Neural progenitor cell (in vitro differentiated cells): ENCODE results near the gene ANKRD22. TPM values are rescaled to one million over a fixed set of nuclear protein-coding genes. Genes with fewer than 3 reads are reported as not detected.

Source experiments
- DNase-seq: peaks from one replicate; pipeline ENCODE4 v3.0.0-alpha.2; 2016; ENCODE audit warnings: low spot score
- H2AFZ ChIP-seq: fragments of 200-600 bp; sonication (generic); replicated peaks from 2 replicates; pipeline ENCODE4 v1.6.1; 2016; ENCODE audit warnings: antibody characterized with exemption
- H3F3A ChIP-seq: fragments of 200-600 bp; sonication (generic); 2 replicates; pipeline ENCODE4 v1.6.1; 2016; ENCODE audit warnings: antibody characterized with exemption, low read depth
- H3K27ac ChIP-seq: fragments of 200-600 bp; sonication (generic); 2 replicates; pipeline ENCODE4 v1.5.1; 2016; ENCODE audit warnings: mild to moderate bottlenecking
- H3K27me3 ChIP-seq: fragments of 200-600 bp; sonication (generic); 2 replicates; pipeline ENCODE4 v1.6.1; 2016; ENCODE audit warnings: mild to moderate bottlenecking, moderate library complexity
- H3K36me3 ChIP-seq: fragments of 200-600 bp; sonication (generic); 2 replicates; pipeline ENCODE4 v1.5.1; 2016
- H3K4me1 ChIP-seq: fragments of 200-600 bp; sonication (generic); 2 replicates; pipeline ENCODE4 v1.6.1; 2016; ENCODE audit warnings: mixed run types
- H3K4me2 ChIP-seq: fragments of 200-600 bp; sonication (generic); 2 replicates; pipeline ENCODE4 v1.6.1; 2016
- H3K4me3 ChIP-seq: fragments of 200-600 bp; sonication (generic); 2 replicates; pipeline ENCODE4 v1.5.1; 2016
- H3K79me2 ChIP-seq: fragments of 200-600 bp; sonication (generic); 2 replicates; pipeline ENCODE4 v1.6.1; 2016; ENCODE audit warnings: low read depth
- H3K9ac ChIP-seq: fragments of 200-600 bp; sonication (generic); 2 replicates; pipeline ENCODE4 v1.6.1; 2016
- H3K9me3 ChIP-seq: fragments of 200-600 bp; sonication (generic); 2 replicates; pipeline ENCODE4 v1.5.1; 2016; ENCODE audit warnings: low read depth
- H4K20me1 ChIP-seq: fragments of 200-600 bp; sonication (generic); 2 replicates; pipeline ENCODE4 v1.6.1; 2016; ENCODE audit warnings: low read depth
- H3K27ac Mint-ChIP-seq: 3 replicates; pipeline ENCODE4 v1.8.0; 2021; ENCODE audit warnings: mixed read lengths
- H3K27me3 Mint-ChIP-seq: 2 replicates; pipeline ENCODE4 v1.8.0; 2022; ENCODE audit warnings: low read depth, mild to moderate bottlenecking, inconsistent platforms, moderate library complexity, mixed read lengths; ENCODE audit not compliant: insufficient read depth
- H3K36me3 Mint-ChIP-seq: 3 replicates; pipeline ENCODE4 v1.8.0; 2021; ENCODE audit warnings: mixed read lengths
- H3K4me1 Mint-ChIP-seq: 3 replicates; pipeline ENCODE4 v1.8.0; 2021; ENCODE audit warnings: mixed read lengths
- H3K4me3 Mint-ChIP-seq: 3 replicates; pipeline ENCODE4 v1.8.0; 2021; ENCODE audit warnings: mild to moderate bottlenecking, moderate library complexity, mixed read lengths
- H3K9me3 Mint-ChIP-seq: 3 replicates; pipeline ENCODE4 v1.8.0; 2020; ENCODE audit warnings: mixed read lengths
- EZH2 ChIP-seq: fragments of 200-600 bp; sonication (generic); IDR thresholded peaks from 2 replicates; pipeline ENCODE4 v1.6.1; 2017; ENCODE audit warnings: antibody characterized with exemption, mild to moderate bottlenecking, moderate library complexity
- EZH2phosphoT487 ChIP-seq: fragments of 200-600 bp; sonication (generic); IDR thresholded peaks from 2 replicates; pipeline ENCODE4 v1.6.1; 2017; ENCODE audit warnings: antibody characterized with exemption
- total RNA-seq: library from RNA; depleted of rRNA; stranded (reverse); fragments of >200 nt; gene quantifications from 2 replicates; pipeline ENCODE4 v1.2.3, GENCODE V29; 2015; ENCODE audit warnings: low replicate concordance
- TF ChIP-seq, protein P1 (sequence below): fragments of 200-600 bp; sonication (generic); IDR thresholded peaks from 2 replicates; pipeline ENCODE4 v1.5.1; 2017; ENCODE audit warnings: antibody characterized with exemption, mild to moderate bottlenecking

Gene ANKRD22
- total RNA-seq, 1 donor from 2014 or later: not detected

DNA sequence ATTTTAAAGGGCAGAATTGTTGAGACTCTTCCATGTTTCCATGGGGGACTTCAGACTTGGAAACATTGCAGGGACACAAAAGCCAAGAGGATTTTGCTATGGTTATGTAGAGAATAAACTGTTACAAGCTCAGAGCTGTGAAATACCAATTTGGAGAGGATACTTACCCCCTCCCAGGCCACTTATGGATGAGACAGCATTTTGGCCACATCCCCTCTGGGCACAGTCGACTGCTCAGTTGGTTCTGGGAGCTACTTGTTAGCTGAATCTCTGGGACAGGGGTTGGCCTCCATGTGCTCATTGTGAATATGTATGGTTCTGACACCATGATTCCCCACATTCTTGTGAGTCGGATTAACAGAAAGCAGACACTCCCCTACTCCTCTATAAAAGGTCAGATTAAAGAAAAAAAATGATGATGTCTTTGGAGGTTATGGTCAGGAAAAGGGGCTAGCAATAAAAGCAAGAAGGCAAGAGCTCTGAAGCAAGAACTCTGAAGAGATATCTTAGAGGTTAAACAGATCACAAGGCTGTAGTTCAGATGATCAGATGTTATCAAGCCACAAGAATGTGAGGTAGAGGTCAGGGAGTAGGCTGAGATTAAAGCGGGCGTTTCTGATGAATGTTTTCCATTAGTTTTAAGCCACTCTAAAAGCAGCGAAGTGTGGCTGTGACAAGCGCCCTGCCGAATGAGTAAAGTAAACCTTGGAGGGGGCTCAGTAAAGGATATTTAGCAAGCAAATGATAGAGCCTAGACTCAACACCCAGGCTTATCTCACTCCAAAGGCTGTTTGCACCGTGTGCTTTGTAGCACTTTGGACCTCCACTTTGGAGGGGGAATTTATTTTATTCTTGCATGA is 45.6 kb upstream of the ANKRD22 start:
- Histone ChIP-seq H3K9ac (no peak overlapping the region), H3K36me3 (no peaks in the 10 kb centered on the region), H3K9me3 (no peaks in the 10 kb centered on the region), H4K20me1 (no peaks in the 10 kb centered on the region), H3K4me1 (peaks cover 7% of the 10 kb centered on the region), H3K27me3 (no peaks in the 10 kb centered on the region), H3K27ac (no peak overlapping the region), H3K4me2 (no peak overlapping the region), H3K79me2 (no peaks in the 10 kb centered on the region), H3F3A (no peaks in the 10 kb centered on the region), H2AFZ (no peak overlapping the region), H3K4me3 (no peak overlapping the region)
- peaks cover 2% of the 10 kb centered on the region for H3K36me3 Mint-ChIP-seq
- H3K4me1 Mint-ChIP-seq: peaks cover 4% of the 10 kb centered on the region
- peak overlapping the region; percentile 43 for H3K27ac Mint-ChIP-seq
- no peak for DNase-seq
- TF ChIP-seq, protein P1, sequence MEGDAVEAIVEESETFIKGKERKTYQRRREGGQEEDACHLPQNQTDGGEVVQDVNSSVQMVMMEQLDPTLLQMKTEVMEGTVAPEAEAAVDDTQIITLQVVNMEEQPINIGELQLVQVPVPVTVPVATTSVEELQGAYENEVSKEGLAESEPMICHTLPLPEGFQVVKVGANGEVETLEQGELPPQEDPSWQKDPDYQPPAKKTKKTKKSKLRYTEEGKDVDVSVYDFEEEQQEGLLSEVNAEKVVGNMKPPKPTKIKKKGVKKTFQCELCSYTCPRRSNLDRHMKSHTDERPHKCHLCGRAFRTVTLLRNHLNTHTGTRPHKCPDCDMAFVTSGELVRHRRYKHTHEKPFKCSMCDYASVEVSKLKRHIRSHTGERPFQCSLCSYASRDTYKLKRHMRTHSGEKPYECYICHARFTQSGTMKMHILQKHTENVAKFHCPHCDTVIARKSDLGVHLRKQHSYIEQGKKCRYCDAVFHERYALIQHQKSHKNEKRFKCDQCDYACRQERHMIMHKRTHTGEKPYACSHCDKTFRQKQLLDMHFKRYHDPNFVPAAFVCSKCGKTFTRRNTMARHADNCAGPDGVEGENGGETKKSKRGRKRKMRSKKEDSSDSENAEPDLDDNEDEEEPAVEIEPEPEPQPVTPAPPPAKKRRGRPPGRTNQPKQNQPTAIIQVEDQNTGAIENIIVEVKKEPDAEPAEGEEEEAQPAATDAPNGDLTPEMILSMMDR: no peak
- TF ChIP-seq EZH2 (no peak), EZH2phosphoT487 (no peak)
- peaks cover 2% of the 10 kb centered on the region for H3K27me3 Mint-ChIP-seq
- no peaks in the 10 kb centered on the region for H3K9me3 Mint-ChIP-seq
- H3K4me3 Mint-ChIP-seq: no peak overlapping the region

DNA sequence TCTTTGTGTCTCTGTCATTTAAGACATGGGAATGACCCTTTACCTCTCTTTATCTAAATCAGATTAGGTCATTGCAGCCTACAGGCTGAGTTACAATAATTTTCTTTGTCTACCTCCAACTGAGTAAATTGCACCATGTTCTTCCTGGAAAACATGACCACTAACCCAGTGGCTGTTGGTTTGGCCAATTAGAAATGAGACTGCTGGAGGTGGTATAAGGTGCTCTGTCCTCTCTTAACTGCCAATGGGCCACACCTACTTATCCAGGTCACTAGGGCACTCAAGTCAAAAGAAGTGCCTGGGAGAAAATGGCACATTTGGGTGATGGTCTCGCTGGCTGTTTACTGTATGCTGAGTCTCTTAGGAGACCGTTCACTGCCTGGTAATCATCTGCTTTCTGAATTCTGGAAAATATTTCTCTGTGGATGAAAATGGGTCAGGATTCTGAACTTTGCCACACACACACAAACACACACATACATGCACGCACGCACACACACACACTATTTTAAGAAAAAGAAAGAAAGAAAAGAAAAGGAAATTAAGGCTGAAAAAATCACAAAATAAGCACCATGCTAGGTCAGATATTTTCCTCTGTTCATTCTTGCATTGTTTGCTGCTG is 44.8 kb upstream of the ANKRD22 start:
- Histone ChIP-seq H3K4me2 (no peak overlapping the region), H3K27ac (no peak overlapping the region), H3K27me3 (no peaks in the 10 kb centered on the region), H4K20me1 (no peaks in the 10 kb centered on the region), H2AFZ (no peak overlapping the region), H3K79me2 (no peaks in the 10 kb centered on the region), H3F3A (no peaks in the 10 kb centered on the region), H3K9ac (no peak overlapping the region), H3K9me3 (no peaks in the 10 kb centered on the region), H3K4me3 (no peak overlapping the region), H3K4me1 (peaks cover 7% of the 10 kb centered on the region), H3K36me3 (no peaks in the 10 kb centered on the region)
- peaks cover 4% of the 10 kb centered on the region for H3K4me1 Mint-ChIP-seq
- no peak for DNase-seq
- no peaks in the 10 kb centered on the region for H3K36me3 Mint-ChIP-seq
- H3K4me3 Mint-ChIP-seq: no peak overlapping the region
- H3K27ac Mint-ChIP-seq: peak overlapping the region; percentile 43
- no peaks in the 10 kb centered on the region for H3K27me3 Mint-ChIP-seq
- H3K9me3 Mint-ChIP-seq: no peaks in the 10 kb centered on the region
- TF ChIP-seq EZH2phosphoT487: no peak

DNA sequence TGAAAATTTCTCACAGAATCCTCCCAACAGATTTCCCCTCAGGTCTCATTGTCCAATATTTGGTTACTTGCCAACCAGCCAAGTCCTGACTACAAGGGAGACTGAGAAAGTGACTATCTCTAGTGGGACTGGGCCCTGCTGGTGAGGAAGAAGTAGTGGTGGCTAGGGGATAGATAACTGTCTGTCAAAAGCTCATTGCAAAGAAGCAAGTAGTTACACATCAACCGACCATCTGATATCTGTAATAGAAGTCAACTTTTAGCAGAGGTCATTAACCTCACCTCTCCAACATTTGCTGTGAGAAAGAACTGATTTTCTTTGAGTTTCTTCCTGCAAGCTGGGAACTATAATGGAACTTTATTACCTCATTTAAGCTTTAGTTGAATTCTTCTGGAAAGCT is 43.6 kb upstream of the ANKRD22 start:
- Mint-ChIP-seq H3K36me3 (no peaks in the 10 kb centered on the region), H3K9me3 (no peaks in the 10 kb centered on the region)
- H3K4me3 ChIP-seq: no peak overlapping the region

More for the DNA sequence above, 43.6 kb upstream of the ANKRD22 start:
- H3K27me3 Mint-ChIP-seq: no peaks in the 10 kb centered on the region
- Histone ChIP-seq H3K9ac (no peak overlapping the region), H3K4me1 (peaks cover 7% of the 10 kb centered on the region), H4K20me1 (no peaks in the 10 kb centered on the region), H3K27me3 (no peaks in the 10 kb centered on the region), H3K4me2 (no peak overlapping the region), H3F3A (no peaks in the 10 kb centered on the region), H2AFZ (no peak overlapping the region), H3K9me3 (no peaks in the 10 kb centered on the region), H3K36me3 (no peaks in the 10 kb centered on the region), H3K79me2 (no peaks in the 10 kb centered on the region), H3K27ac (no peak overlapping the region)
- DNase-seq: no peak
- H3K4me1 Mint-ChIP-seq: peaks cover 4% of the 10 kb centered on the region
- no peak overlapping the region for H3K4me3 Mint-ChIP-seq
- no peak overlapping the region for H3K27ac Mint-ChIP-seq
- TF ChIP-seq EZH2phosphoT487 (no peak), EZH2 (no peak)
- TF ChIP-seq, protein P1: no peak
